Endothelial cell of umbilical vein (primary cell): ENCODE measurements around the gene HINFP. TPM values are rescaled to one million over a fixed set of nuclear protein-coding genes. Genes with fewer than 3 reads are reported as not detected.

Experiments used
- BruUV-seq: library from RNA; stranded (reverse); fragments of 400-500 nt; replicated peaks from 2 replicates; lab custom pipeline; 2021; lab: Mats Ljungman, UMichigan
- CTCF ChIA-PET: fragments of 300-600, 350-600 bp; sonication (Branson Sonifier 250); formaldehyde crosslinking; loops from one replicate; lab custom pipeline; 2021; ENCODE audit warnings: antibody characterized with exemption, inconsistent platforms; lab: Charles Lee
- POLR2A ChIA-PET: fragments of 300-600, 350-600 bp; sonication (Branson Sonifier 250); formaldehyde crosslinking; loops from one replicate; lab custom pipeline; 2021; ENCODE audit warnings: antibody characterized with exemption, inconsistent platforms; lab: Charles Lee
- DNase-seq: peaks from one replicate; pipeline ENCODE4 v3.0.0-alpha.2; 2011; ENCODE audit warnings: low read depth, low spot score
- FAIRE-seq: peaks from 2 replicates; lab custom pipeline; 2011; peaks lifted over from hg19 to GRCh38; lab: Jason Lieb, UNC
- H2AFZ ChIP-seq: 2 replicates; pipeline ENCODE4 v1.6.0; 2012; ENCODE audit warnings: low read depth, low read length, control low read depth, inconsistent platforms
- H3K27ac ChIP-seq: 2 replicates; pipeline ENCODE4 v1.5.1; 2011; ENCODE audit warnings: low read depth, mild to moderate bottlenecking, control low read depth, low read length, moderate library complexity; ENCODE audit not compliant: insufficient read depth
- H3K27me3 ChIP-seq, 2 experiments: 2 replicates each; pipeline versions ENCODE4 v1.6.0 to v1.6.1; 2011; ENCODE audit warnings: low read length in 2 of 2, mixed read lengths in 1 of 2; ENCODE audit not compliant: control insufficient read depth in 2 of 2, insufficient read depth in 2 of 2
- H3K36me3 ChIP-seq, 2 experiments: 2 replicates in 1 of 2; 3 replicates in 1 of 2; pipeline ENCODE4 v1.5.1; 2011; ENCODE audit warnings: low read length in 2 of 2, mild to moderate bottlenecking in 1 of 2, moderate library complexity in 1 of 2; ENCODE audit not compliant: control insufficient read depth in 2 of 2, insufficient read depth in 2 of 2; ENCODE audit errors: extremely low read depth in 1 of 2
- H3K4me1 ChIP-seq: 3 replicates; pipeline ENCODE4 v1.5.1; 2011; ENCODE audit warnings: mild to moderate bottlenecking, low read length; ENCODE audit not compliant: control insufficient read depth, insufficient read depth; ENCODE audit errors: extremely low read depth
- H3K4me2 ChIP-seq: 2 replicates; pipeline ENCODE4 v1.6.1; 2011; ENCODE audit warnings: low read length, control low read depth, mixed read lengths; ENCODE audit not compliant: insufficient read depth
- H3K4me3 ChIP-seq, 3 experiments: fragments of 200-600 bp in 1 of 3; sonication (generic), shearing (Covaris generic) in 1 of 3; replicated peaks in 1 of 3; 2 replicates each; pipeline ENCODE4 v1.5.1; 2011 to 2016; ENCODE audit warnings: control low read depth in 3 of 3, low read length in 3 of 3, mild to moderate bottlenecking in 2 of 3, inconsistent platforms in 1 of 3, low read depth in 1 of 3, moderate library complexity in 1 of 3; ENCODE audit not compliant: insufficient read depth in 1 of 3
- H3K79me2 ChIP-seq: 2 replicates; pipeline ENCODE4 v1.6.0; 2012; ENCODE audit warnings: low read length, inconsistent platforms; ENCODE audit not compliant: control insufficient read depth, insufficient read depth
- H3K9ac ChIP-seq: replicated peaks from 2 replicates; pipeline ENCODE3; 2011; ENCODE audit warnings: low read length, control low read depth; ENCODE audit not compliant: insufficient read depth; ENCODE audit errors: extremely low read depth
- H3K9me1 ChIP-seq: replicated peaks from 3 replicates; pipeline ENCODE4 v1.6.0; 2011; ENCODE audit warnings: mild to moderate bottlenecking, low read length; ENCODE audit not compliant: control insufficient read depth, insufficient read depth; ENCODE audit errors: extremely low read depth
- H3K9me3 ChIP-seq: replicated peaks from 2 replicates; pipeline ENCODE4 v1.5.1; 2012; ENCODE audit warnings: low read length, inconsistent platforms; ENCODE audit not compliant: control insufficient read depth, insufficient read depth
- H4K20me1 ChIP-seq: replicated peaks from 2 replicates; pipeline ENCODE3; 2011; ENCODE audit warnings: mild to moderate bottlenecking, low read length; ENCODE audit not compliant: control insufficient read depth, insufficient read depth; ENCODE audit errors: extremely low read depth
- CTCF ChIP-seq, 2 donors: IDR thresholded peaks; 1 replicate in 1 of 2; 2 replicates in 1 of 2; pipeline ENCODE4 v1.5.1; 2011; ENCODE audit warnings: low read length in 2 of 2, mild to moderate bottlenecking in 2 of 2, moderate library complexity in 2 of 2, control low read depth in 1 of 2, inconsistent platforms in 1 of 2, low read depth in 1 of 2; ENCODE audit not compliant: insufficient read depth in 1 of 2; ENCODE audit errors: extremely low read depth in 1 of 2
- EZH2 ChIP-seq: IDR thresholded peaks from 2 replicates; pipeline ENCODE4 v1.6.1; 2012; ENCODE audit warnings: borderline replicate concordance, low read depth, mild to moderate bottlenecking, moderate library complexity, low read length, inconsistent platforms; ENCODE audit not compliant: severe bottlenecking
- FOS ChIP-seq: IDR thresholded peaks from 2 replicates; pipeline ENCODE4 v1.6.1; 2011; ENCODE audit warnings: mild to moderate bottlenecking, low read length, moderate library complexity, borderline replicate concordance; ENCODE audit not compliant: insufficient read depth
- GATA2 ChIP-seq: IDR thresholded peaks from 2 replicates; pipeline ENCODE4 v1.7.0; 2011; ENCODE audit warnings: low read depth, mild to moderate bottlenecking, moderate library complexity, mixed read lengths, low read length; ENCODE audit not compliant: insufficient read length, insufficient read depth
- JUN ChIP-seq: IDR thresholded peaks from 2 replicates; pipeline ENCODE4 v1.6.1; 2011; ENCODE audit warnings: borderline replicate concordance, low read depth; ENCODE audit not compliant: insufficient read length, insufficient read depth
- MAX ChIP-seq: IDR thresholded peaks from 2 replicates; pipeline ENCODE4 v1.6.1; 2011; ENCODE audit not compliant: insufficient read depth, insufficient read length
- MYC ChIP-seq: IDR thresholded peaks from one replicate; pipeline ENCODE4 v1.6.1; 2011; ENCODE audit warnings: mild to moderate bottlenecking, low read depth, low read length
- POLR2A ChIP-seq: IDR thresholded peaks from 2 replicates; pipeline ENCODE4 v1.6.1; 2012; ENCODE audit warnings: low read depth, mild to moderate bottlenecking, control low read depth, low read length
- POLR2AphosphoS5 ChIP-seq: IDR thresholded peaks from 2 replicates; pipeline ENCODE4 v1.6.1; 2012; ENCODE audit warnings: low read depth, mild to moderate bottlenecking, control low read depth, low read length, moderate library complexity; ENCODE audit not compliant: insufficient read depth
- dilution Hi-C: fragments of 300-500 bp; cut with MboI; formaldehyde crosslinking; loops from one replicate; pipeline ENCODE4 v1.15.0; 2019; ENCODE audit warnings: low sequenced_read_pairs; ENCODE audit not compliant: extremely low pct_ligation_motif_present
- intact Hi-C: fragments of 100-400 bp; cut with micrococcal nuclease; formaldehyde crosslinking; loops from one replicate; pipeline ENCODE4 v1.10.0; 2022
- polyA plus RNA-seq, 4 experiments: library from polyadenylated mRNA; depleted of rRNA in 3 of 4; stranded (reverse) in 3 of 4; unstranded in 1 of 4; fragments of >200 nt; gene quantifications; 2 replicates each; pipeline versions ENCODE4 v1.2.1 to v1.2.3, GENCODE V29; 2011 to 2012; ENCODE audit warnings: missing spikeins in 1 of 4
- total RNA-seq: library from RNA; stranded (reverse); gene quantifications from 2 replicates; pipeline ENCODE4 v1.2.3, GENCODE V29; 2021

The HINFP gene
- total and polyA plus RNA-seq, 2 donors (not counting 3 experiments of a cell fraction or from before 2014, with no cell fraction given) = 30.8 to 33.4 TPM

GRCh38 chr11:119077839-119078238 lies 43.5 kb upstream of the HINFP start:
- Histone ChIP-seq H3K4me3 (no peak overlapping the region), H3K27ac (no peak overlapping the region), H3K36me3 (peaks cover 20 to 52% of the 10 kb centered on the region in 2 experiments), H3K9me1 (no peaks in the 10 kb centered on the region), H3K9me3 (no peaks in the 10 kb centered on the region), H4K20me1 (no peaks in the 10 kb centered on the region), H3K4me2 (no peak overlapping the region), H3K27me3 (no peaks in the 10 kb centered on the region), H3K79me2 (no peaks in the 10 kb centered on the region), H2AFZ (no peak overlapping the region), H3K9ac (no peak overlapping the region), H3K4me1 (no peaks in the 10 kb centered on the region)
- POLR2A ChIA-PET = no interaction called here
- BruUV-seq = no TSS peak
- dilution Hi-C loops = no loop called here
- intact Hi-C loops = no loop called here
- no peak for FAIRE-seq
- CTCF ChIA-PET = interaction anchor here (1.8 kb wide), 1 partner anchor 10 kb away, joined by 6 read pairs; the partner anchor contains the start of gene VPS11
- no peak for DNase-seq
- TF ChIP-seq CTCF (IDR thresholded peaks at IDR 0.05; ENCODE audit: extremely low read depth in 1 of 2, insufficient read depth in 1 of 2, low read depth in 1 of 2, low read length in 2 of 2) = no peak
- TF ChIP-seq GATA2 = no peak

GRCh38 chr11:119078675-119079420 lies 42.5 kb upstream of the HINFP start:
- no peaks in the 10 kb centered on the region for H3K4me1 ChIP-seq
- no peaks in the 10 kb centered on the region for H3K79me2 ChIP-seq
- H3K27me3 ChIP-seq = no peaks in the 10 kb centered on the region
- no peak overlapping the region for H3K4me3 ChIP-seq
- H3K9me1 ChIP-seq = no peaks in the 10 kb centered on the region
- no peak overlapping the region for H3K27ac ChIP-seq
- BruUV-seq = no TSS peak
- no peak for TF ChIP-seq POLR2AphosphoS5
- TF ChIP-seq CTCF (IDR thresholded peaks at IDR 0.05; ENCODE audit: extremely low read depth in 1 of 2, insufficient read depth in 1 of 2, low read depth in 1 of 2, low read length in 2 of 2) = no peak
- no peak for TF ChIP-seq MAX
- no peak for TF ChIP-seq FOS
- TF ChIP-seq EZH2 = no peak
- TF ChIP-seq JUN = no peak
- no peak for TF ChIP-seq MYC
- no peak for TF ChIP-seq POLR2A
- TF ChIP-seq GATA2 = no peak
- H3K36me3 ChIP-seq = peaks cover 10 to 42% of the 10 kb centered on the region in 2 experiments
- dilution Hi-C loops (no loop called here), intact Hi-C loops (no loop called here)
- no peak overlapping the region for H3K4me2 ChIP-seq
- no peak overlapping the region for H2AFZ ChIP-seq
- no peaks in the 10 kb centered on the region for H3K9me3 ChIP-seq
- no peaks in the 10 kb centered on the region for H4K20me1 ChIP-seq
- CTCF ChIA-PET = interaction anchor here (1.8 kb wide), 1 partner anchor 11 kb away, joined by 6 read pairs; the partner anchor contains the start of gene VPS11
- FAIRE-seq (no peak), DNase-seq (no peak)
- H3K9ac ChIP-seq = no peak overlapping the region
- POLR2A ChIA-PET = no interaction called here
